ENCODE data around the gene KCNQ1OT1.

KCNQ1OT1 gene

GRCh38 chr11:2566223-2567025 lies 133.4 kb downstream of the KCNQ1OT1 start:
- no peak for DNase-seq (ENCODE audit: low read depth)
- no peak overlapping the region for H3K4me3 ChIP-seq (ENCODE audit: low read length)
- TF ChIP-seq CTCF (conservative IDR thresholded peaks at IDR 0.05; ENCODE audit: low read depth, low read length), result no peak

GRCh38 chr11:2565447-2566222 lies 134.2 kb downstream of the KCNQ1OT1 start:
- H3K4me3 ChIP-seq (ENCODE audit: low read length), result no peak overlapping the region
- DNase-seq (ENCODE audit: low read depth), result no peak
- TF ChIP-seq CTCF (conservative IDR thresholded peaks at IDR 0.05; ENCODE audit: low read depth, low read length), result no peak

GRCh38 chr11:2564588-2565425 lies 135.0 kb downstream of the KCNQ1OT1 start:
- no peak for TF ChIP-seq CTCF (conservative IDR thresholded peaks at IDR 0.05; ENCODE audit: low read depth, low read length)
- H3K4me3 ChIP-seq (ENCODE audit: low read length), result no peak overlapping the region
- no peak for DNase-seq (ENCODE audit: low read depth)

GRCh38 chr11:2564008-2564530 lies 135.7 kb downstream of the KCNQ1OT1 start:
- no peak for DNase-seq (ENCODE audit: low read depth)
- no peak for TF ChIP-seq CTCF (conservative IDR thresholded peaks at IDR 0.05; ENCODE audit: low read depth, low read length)
- H3K4me3 ChIP-seq (ENCODE audit: low read length), result no peak overlapping the region

GRCh38 chr11:2563213-2564007 lies 136.4 kb downstream of the KCNQ1OT1 start:
- no peak overlapping the region for H3K4me3 ChIP-seq (ENCODE audit: low read length)
- TF ChIP-seq CTCF (conservative IDR thresholded peaks at IDR 0.05; ENCODE audit: low read depth, low read length), result no peak
- no peak for DNase-seq (ENCODE audit: low read depth)

GRCh38 chr11:2562890-2563212 lies 136.9 kb downstream of the KCNQ1OT1 start:
- TF ChIP-seq CTCF (conservative IDR thresholded peaks at IDR 0.05; ENCODE audit: low read depth, low read length), result no peak
- H3K4me3 ChIP-seq (ENCODE audit: low read length), result no peak overlapping the region
- DNase-seq (ENCODE audit: low read depth), result no peak
